Panc1 (cell line): Measurements from ENCODE around the gene B3GLCT. TPM values are rescaled to one million over a fixed set of nuclear protein-coding genes. Genes with fewer than 3 reads are reported as not detected.

ENCODE experiments used
- ATAC-seq: fragments of 200-7000 bp; cut with Tn5 transposase; 2 replicates; pipeline ENCODE4 v1.9.1; 2020; ENCODE audit warnings: mild to moderate bottlenecking, moderate library complexity
- BruUV-seq: library from RNA; stranded (reverse); fragments of 400-500 nt; replicated peaks from 2 replicates; lab custom pipeline; 2021; lab: Mats Ljungman, UMichigan
- CTCF ChIA-PET: fragments of 300-600 bp; sonication (Branson Sonifier 250); formaldehyde crosslinking; loops from one replicate; lab custom pipeline; 2022; ENCODE audit warnings: antibody characterized with exemption; lab: Charles Lee
- POLR2A ChIA-PET: fragments of 300-600 bp; sonication (Branson Sonifier 250); formaldehyde crosslinking; loops from one replicate; lab custom pipeline; 2022; ENCODE audit warnings: antibody characterized with exemption; lab: Charles Lee
- DNase-seq: peaks from one replicate; pipeline ENCODE4 v3.0.0-alpha.2; 2010; ENCODE audit warnings: low read depth, low spot score
- H3K27ac ChIP-seq: 2 replicates; pipeline ENCODE4 v1.5.1; 2011; ENCODE audit warnings: mild to moderate bottlenecking, low read length, inconsistent platforms
- H3K27me3 ChIP-seq: fragments of 200-500 bp; sonication (Bioruptor generic); 2 replicates; pipeline ENCODE4 v1.6.0; 2014; ENCODE audit warnings: low read length, inconsistent platforms; ENCODE audit not compliant: control insufficient read depth, insufficient read depth
- H3K36me3 ChIP-seq: fragments of 200-500 bp; sonication (Bioruptor generic); 2 replicates; pipeline ENCODE4 v1.5.1; 2014; ENCODE audit warnings: inconsistent platforms, mild to moderate bottlenecking, low read length, moderate library complexity; ENCODE audit not compliant: control insufficient read depth, insufficient read depth
- H3K4me1 ChIP-seq: 2 replicates; pipeline ENCODE4 v1.5.1; 2011; ENCODE audit warnings: inconsistent platforms, mild to moderate bottlenecking, low read length, moderate library complexity; ENCODE audit not compliant: control insufficient read depth, insufficient read depth
- H3K4me3 ChIP-seq, 2 experiments: 2 replicates each; pipeline ENCODE4 v1.5.1; 2011 to 2012; ENCODE audit warnings: low read depth in 2 of 2, low read length in 2 of 2, mild to moderate bottlenecking in 2 of 2, inconsistent platforms in 1 of 2, moderate library complexity in 1 of 2
- H3K9me3 ChIP-seq: fragments of 200-500 bp; sonication (Bioruptor generic); 2 replicates; pipeline ENCODE4 v1.5.1; 2014; ENCODE audit warnings: low read depth, mild to moderate bottlenecking, inconsistent platforms, low read length, moderate library complexity; ENCODE audit not compliant: control insufficient read depth, insufficient read depth
- CTCF ChIP-seq: fragments of 450-650 bp; IDR thresholded peaks from 2 replicates; pipeline ENCODE4 v1.5.1; 2017; ENCODE audit warnings: mild to moderate bottlenecking
- POLR2AphosphoS5 ChIP-seq: IDR thresholded peaks from 2 replicates; pipeline ENCODE4 v1.6.1; 2012; ENCODE audit warnings: mild to moderate bottlenecking, low read depth, low read length, moderate library complexity
- REST ChIP-seq, 2 experiments: IDR thresholded peaks; 2 replicates each; pipeline ENCODE4 v1.6.1; 2011 to 2012; ENCODE audit warnings: low read depth in 2 of 2, control low read depth in 1 of 2, low read length in 1 of 2, mild to moderate bottlenecking in 1 of 2, moderate library complexity in 1 of 2; ENCODE audit not compliant: insufficient read depth in 1 of 2
- SIN3A ChIP-seq: IDR thresholded peaks from 2 replicates; pipeline ENCODE4 v1.6.1; 2012; ENCODE audit warnings: low read depth, mild to moderate bottlenecking, low read length, moderate library complexity, borderline replicate concordance; ENCODE audit not compliant: insufficient read depth
- TCF7L2 ChIP-seq: IDR thresholded peaks from 2 replicates; pipeline ENCODE4 v1.6.1; 2011; ENCODE audit warnings: mild to moderate bottlenecking, low read depth, low read length, inconsistent platforms
- in situ Hi-C: cut with HindIII; loops from 2 replicates; pipeline ENCODE4 v1.10.0; 2016; ENCODE audit warnings: low sequenced_read_pairs, low pct_unique_long_range_greater_than_20kb
- intact Hi-C: fragments of 100-400 bp; cut with micrococcal nuclease; formaldehyde crosslinking; loops from one replicate; pipeline ENCODE4 v1.10.0; 2022; ENCODE audit not compliant: unreplicated experiment
- total RNA-seq: library from RNA; stranded (reverse); gene quantifications from one replicate; pipeline ENCODE4 v1.2.1, GENCODE V29; 2021; ENCODE audit not compliant: unreplicated experiment

B3GLCT gene
- total RNA-seq, 1 experiment from 2014 or later, result 16.5 TPM

GRCh38 chr13:31372454-31372853 is 172.7 kb downstream of the B3GLCT start:
- no peaks in the 10 kb centered on the region for H3K27me3 ChIP-seq
- DNase-seq (no peak), ATAC-seq (no peak)
- H3K4me1 ChIP-seq, result no peaks in the 10 kb centered on the region
- H3K27ac ChIP-seq, result no peak overlapping the region
- H3K36me3 ChIP-seq, result no peaks in the 10 kb centered on the region
- ChIA-PET POLR2A (no interaction called here), CTCF (no interaction called here)
- no TSS peak for BruUV-seq
- intact Hi-C loops (no loop called here), in situ Hi-C loops (no loop called here)
- no peak for TF ChIP-seq SIN3A
- no peak for TF ChIP-seq POLR2AphosphoS5
- TF ChIP-seq REST (IDR thresholded peaks at IDR 0.05; ENCODE audit: insufficient read depth in 1 of 2, low read depth in 2 of 2, low read length in 1 of 2), result no peak
- TF ChIP-seq TCF7L2, result no peak
- TF ChIP-seq CTCF, result no peak
- no peak overlapping the region for H3K4me3 ChIP-seq
- H3K9me3 ChIP-seq, result no peaks in the 10 kb centered on the region

GRCh38 chr13:31374682-31375081 is 174.9 kb downstream of the B3GLCT start:
- intact Hi-C loops, result no loop called here
- Histone ChIP-seq H3K4me3 (no peak overlapping the region), H3K27me3 (no peaks in the 10 kb centered on the region), H3K9me3 (no peaks in the 10 kb centered on the region), H3K4me1 (no peaks in the 10 kb centered on the region), H3K36me3 (no peaks in the 10 kb centered on the region), H3K27ac (no peak overlapping the region)
- no TSS peak for BruUV-seq
- ChIA-PET POLR2A (no interaction called here), CTCF (no interaction called here)
- TF ChIP-seq CTCF, result no peak
- no peak for TF ChIP-seq POLR2AphosphoS5
- no peak for TF ChIP-seq TCF7L2
- TF ChIP-seq REST (IDR thresholded peaks at IDR 0.05; ENCODE audit: insufficient read depth in 1 of 2, low read depth in 2 of 2, low read length in 1 of 2), result no peak
- TF ChIP-seq SIN3A, result no peak
- DNase-seq, result no peak
- in situ Hi-C loops, result no loop called here
- ATAC-seq, result no peak
